Skeletal muscle tissue (tissue), 4 donors: Measurements from ENCODE around the gene CYFIP1. TPM values are rescaled to one million over a fixed set of nuclear protein-coding genes. Genes with fewer than 3 reads are reported as not detected.

Source experiments
- H3K27ac ChIP-seq: one replicate; pipeline ENCODE4 v1.7.0; 2013; ENCODE audit warnings: mild to moderate bottlenecking, low read depth, low read length, inconsistent platforms
- H3K27me3 ChIP-seq, 3 donors: one replicate each; pipeline ENCODE4 v1.7.0; 2013; ENCODE audit warnings: low read length in 3 of 3; ENCODE audit not compliant: control insufficient read depth in 3 of 3, insufficient read depth in 3 of 3
- H3K36me3 ChIP-seq, 3 donors: one replicate each; pipeline ENCODE4 v1.7.0; 2013; ENCODE audit warnings: low read length in 3 of 3; ENCODE audit not compliant: control insufficient read depth in 3 of 3, insufficient read depth in 3 of 3
- H3K4me1 ChIP-seq, 3 donors: one replicate each; pipeline ENCODE4 v1.7.0; 2013; ENCODE audit warnings: low read length in 3 of 3, mild to moderate bottlenecking in 3 of 3; ENCODE audit not compliant: control insufficient read depth in 3 of 3, insufficient read depth in 3 of 3
- H3K4me3 ChIP-seq, 3 donors: one replicate each; pipeline ENCODE4 v1.7.0; 2013; ENCODE audit warnings: low read length in 3 of 3
- H3K9ac ChIP-seq, 3 donors: one replicate each; pipeline ENCODE4 v1.7.0; 2013; ENCODE audit warnings: low read length in 3 of 3, mild to moderate bottlenecking in 3 of 3, moderate library complexity in 2 of 3, low read depth in 1 of 3
- H3K9me3 ChIP-seq, 3 donors: one replicate each; pipeline ENCODE4 v1.7.0; 2013; ENCODE audit warnings: low read length in 3 of 3; ENCODE audit not compliant: control insufficient read depth in 3 of 3
- total RNA-seq: library from RNA; depleted of rRNA; stranded (reverse); fragments of >200 nt; gene quantifications from one replicate; pipeline ENCODE4 v1.2.3, GENCODE V29; 2014
- donor health status: Osteomylitis.

The CYFIP1 gene
- total RNA-seq, 1 donor from 2014 or later: 49.1 TPM

DNA sequence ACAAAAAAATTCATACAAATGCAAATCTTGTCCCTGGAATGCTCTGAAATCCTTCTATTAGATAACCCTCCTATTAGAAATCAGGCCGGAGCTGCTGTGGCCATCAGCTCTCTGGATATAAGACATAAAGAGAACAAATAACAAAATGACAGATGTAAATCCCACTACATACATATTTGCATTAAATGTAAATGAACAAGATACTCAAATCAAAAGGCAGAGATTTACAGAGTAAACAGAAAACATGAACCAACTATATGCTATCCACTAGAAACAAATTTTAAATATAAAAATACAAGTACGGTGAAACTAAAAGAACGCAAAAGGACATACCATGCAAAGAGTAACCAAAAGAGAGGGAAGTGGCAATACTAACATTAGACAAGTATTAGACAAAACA is 10.7 kb downstream of the CYFIP1 start:
- Histone ChIP-seq H3K4me3 (no peak overlapping the region), H3K4me1 (peaks cover 2 to 9% (median 7%) of the 10 kb centered on the region in 3 donors), H3K27ac (no peak overlapping the region), H3K27me3 (no peaks in the 10 kb centered on the region), H3K36me3 (peaks cover 0 to 2% (median 0%) of the 10 kb centered on the region in 3 donors), H3K9me3 (no peaks in the 10 kb centered on the region), H3K9ac (no peak overlapping the region)

DNA sequence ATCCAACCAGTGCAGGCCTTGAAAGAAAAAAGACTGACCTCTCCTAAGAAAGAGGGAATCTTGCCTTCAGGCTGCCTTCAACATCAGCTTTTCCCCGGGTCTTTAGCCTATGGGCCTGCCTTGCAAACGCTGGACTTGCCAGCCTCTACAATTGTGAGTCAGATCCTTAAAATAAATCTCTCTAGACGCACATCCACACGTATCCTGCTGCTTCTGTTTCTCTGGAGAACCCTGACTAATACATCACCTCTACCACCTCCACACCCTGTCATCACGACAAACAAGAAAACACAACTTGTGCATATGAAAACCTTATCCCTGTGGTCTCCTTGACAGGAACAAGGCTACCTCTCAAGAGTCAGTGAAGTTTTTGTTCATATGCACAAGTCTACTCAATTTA is 11.8 kb downstream of the CYFIP1 start:
- no peak overlapping the region for H3K4me3 ChIP-seq
- H3K9me3 ChIP-seq: no peaks in the 10 kb centered on the region
- H3K27ac ChIP-seq: no peak overlapping the region
- H3K36me3 ChIP-seq: peaks cover 0 to 2% (median 0%) of the 10 kb centered on the region in 3 donors
- peaks cover 13 to 18% (median 16%) of the 10 kb centered on the region in 3 donors for H3K4me1 ChIP-seq
- H3K9ac ChIP-seq: no peak overlapping the region
- H3K27me3 ChIP-seq: no peaks in the 10 kb centered on the region

DNA sequence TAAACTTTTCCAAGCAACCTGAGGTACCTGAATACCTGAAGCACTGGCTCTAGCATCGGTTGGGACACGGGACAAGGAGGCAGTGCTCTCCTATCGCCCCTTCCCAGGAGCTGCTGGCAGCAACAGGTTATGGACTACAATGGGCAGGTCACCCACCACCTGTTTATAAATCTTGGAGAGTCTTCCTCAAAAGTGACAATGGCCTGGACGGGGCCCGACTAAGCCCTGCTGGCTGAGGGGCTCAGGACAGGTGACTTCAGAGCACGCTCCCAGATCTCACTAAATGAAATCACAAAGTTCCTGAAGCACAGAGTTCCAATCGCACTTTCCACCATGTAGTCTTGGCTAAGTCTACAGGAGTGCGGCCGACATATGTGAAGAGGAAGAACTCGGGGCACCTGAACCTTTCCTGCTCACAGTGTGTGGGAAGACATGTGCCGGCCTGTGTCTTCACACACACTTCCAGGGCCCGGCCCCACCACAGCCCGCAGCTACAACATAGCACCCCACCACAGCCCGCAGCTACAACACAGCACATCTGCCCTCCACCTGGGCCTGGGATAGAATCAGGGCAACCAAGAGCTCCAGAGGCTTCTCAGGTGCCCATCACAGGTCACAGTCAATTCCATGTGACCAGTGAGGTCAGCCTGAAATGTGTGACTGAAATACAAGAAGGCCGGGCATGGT is 12.9 kb downstream of the CYFIP1 start:
- H3K4me1 ChIP-seq: peaks cover 17 to 23% (median 20%) of the 10 kb centered on the region in 3 donors

DNA sequence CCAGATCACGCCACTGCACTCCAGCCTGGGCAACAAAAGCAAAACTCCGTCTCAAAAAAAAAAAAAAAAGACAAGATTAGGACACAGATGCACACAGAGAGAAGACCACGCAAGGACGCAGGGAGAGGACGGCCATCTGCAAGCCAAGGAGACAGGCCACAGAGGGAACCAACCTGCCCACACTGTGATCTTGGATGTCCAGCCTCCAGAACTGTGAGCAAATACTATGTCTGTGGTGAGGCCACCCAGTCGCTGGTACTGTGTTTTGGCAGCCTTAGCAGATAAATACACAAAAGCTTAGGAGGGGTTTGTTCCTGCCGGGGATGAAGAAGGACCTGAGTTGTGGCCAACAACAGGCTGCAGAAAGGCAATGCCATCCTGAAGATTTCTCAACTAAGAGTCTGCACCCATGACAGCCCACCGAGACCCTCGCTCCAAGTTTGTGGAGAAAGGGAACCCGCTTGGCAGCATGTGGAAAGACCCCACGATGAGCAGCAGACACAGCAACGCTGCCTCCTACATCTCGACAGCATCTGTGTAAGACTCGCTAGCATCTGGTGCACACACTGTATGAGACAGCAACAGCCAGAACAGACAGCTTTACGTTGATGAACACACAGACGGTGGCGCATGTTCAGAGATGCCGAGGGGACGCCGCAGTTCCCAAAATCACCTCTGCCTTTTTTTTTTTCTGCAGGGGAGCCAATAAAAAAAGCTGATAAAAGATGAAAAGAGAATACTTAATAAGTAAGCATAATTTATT is 13.7 kb downstream of the CYFIP1 start:
- Histone ChIP-seq H3K27ac (no peak overlapping the region), H3K27me3 (no peaks in the 10 kb centered on the region), H3K9me3 (no peaks in the 10 kb centered on the region), H3K4me1 (peaks cover 23 to 26% (median 23%) of the 10 kb centered on the region in 3 donors), H3K9ac (no peak overlapping the region), H3K36me3 (peaks cover 0 to 2% (median 0%) of the 10 kb centered on the region in 3 donors), H3K4me3 (no peak overlapping the region)

More for the DNA sequence above, 12.9 kb downstream of the CYFIP1 start:
- Histone ChIP-seq H3K36me3 (peaks cover 0 to 2% (median 0%) of the 10 kb centered on the region in 3 donors), H3K9ac (no peak overlapping the region), H3K9me3 (no peaks in the 10 kb centered on the region), H3K27ac (no peak overlapping the region), H3K4me3 (no peak overlapping the region), H3K27me3 (no peaks in the 10 kb centered on the region)

DNA sequence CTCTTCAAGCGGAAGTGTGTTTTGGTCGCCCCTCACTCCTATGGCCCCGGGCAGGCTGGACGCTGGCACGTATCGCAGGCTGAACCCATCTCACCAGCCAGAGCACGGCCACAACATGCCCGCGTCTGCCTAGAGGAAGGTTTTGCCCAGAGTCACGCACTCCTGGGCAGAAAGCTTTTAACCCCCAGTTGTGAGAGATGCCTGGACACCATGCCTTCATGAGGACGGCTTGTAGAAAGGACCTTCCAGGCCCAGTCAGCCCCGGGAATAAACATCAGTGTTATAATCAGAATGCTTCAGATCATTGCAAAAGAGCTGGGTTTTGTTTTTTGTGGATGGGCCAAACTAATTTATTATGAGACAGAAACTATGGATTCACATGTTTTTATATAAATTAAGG is 16.5 kb downstream of the CYFIP1 start:
- peaks cover 0 to 2% (median 0%) of the 10 kb centered on the region in 3 donors for H3K36me3 ChIP-seq
- no peaks in the 10 kb centered on the region for H3K27me3 ChIP-seq
- H3K27ac ChIP-seq: peak overlapping the region; percentile 75
- H3K4me1 ChIP-seq: peaks cover 39 to 47% (median 39%) of the 10 kb centered on the region in 3 donors
- peak overlapping the region in 1 of 3 donors; percentile 40 for H3K9ac ChIP-seq
- no peak overlapping the region for H3K4me3 ChIP-seq
- no peaks in the 10 kb centered on the region for H3K9me3 ChIP-seq

DNA sequence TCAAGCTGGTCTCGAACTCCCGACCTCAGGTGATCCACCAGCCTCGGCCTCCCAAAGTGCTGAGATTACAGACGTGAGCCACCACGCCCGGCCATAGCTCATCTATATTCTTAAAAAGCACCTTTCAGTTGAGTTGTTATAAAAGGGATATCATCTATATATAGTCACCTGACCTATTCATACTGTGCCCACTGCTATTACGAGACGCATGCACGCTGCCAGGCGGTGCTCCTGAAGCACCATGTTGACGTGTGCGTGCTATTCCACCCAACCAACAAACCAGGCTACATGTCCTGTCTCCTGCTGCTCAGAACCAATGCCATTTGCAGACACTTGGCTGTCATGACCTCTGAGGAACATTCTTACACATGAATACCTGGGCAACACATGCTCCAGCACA is 17.6 kb downstream of the CYFIP1 start:
- peaks cover 39 to 43% (median 39%) of the 10 kb centered on the region in 3 donors for H3K4me1 ChIP-seq
- no peaks in the 10 kb centered on the region for H3K9me3 ChIP-seq
- H3K4me3 ChIP-seq: no peak overlapping the region
- H3K9ac ChIP-seq: no peak overlapping the region
- H3K27ac ChIP-seq: no peak overlapping the region
- H3K27me3 ChIP-seq: no peaks in the 10 kb centered on the region
- peaks cover 0 to 2% (median 0%) of the 10 kb centered on the region in 3 donors for H3K36me3 ChIP-seq

DNA sequence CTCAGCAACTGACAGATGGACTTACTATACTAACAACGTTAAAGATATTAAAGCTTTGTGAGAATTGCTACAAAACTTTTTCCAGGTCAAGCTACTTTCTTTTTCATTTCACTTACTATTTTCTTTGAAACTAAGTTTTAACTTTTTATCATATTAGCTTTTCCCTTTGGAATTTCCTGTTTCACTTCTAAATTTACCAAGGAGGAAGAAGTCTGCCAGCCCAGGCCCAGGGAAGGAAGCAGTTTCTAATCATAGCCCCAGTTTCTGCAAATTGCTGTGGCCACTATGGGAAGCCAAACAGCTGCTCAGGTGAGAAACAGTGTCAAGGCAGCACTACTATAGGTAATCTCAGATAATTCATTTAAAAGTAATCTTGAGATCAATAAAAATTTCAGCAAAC is 18.4 kb downstream of the CYFIP1 start:
- H3K36me3 ChIP-seq: peaks cover 0 to 2% (median 0%) of the 10 kb centered on the region in 3 donors
- no peaks in the 10 kb centered on the region for H3K27me3 ChIP-seq
- peak overlapping the region; percentile 13 for H3K27ac ChIP-seq
- no peak overlapping the region for H3K4me3 ChIP-seq
- H3K4me1 ChIP-seq: peaks cover 40 to 41% (median 40%) of the 10 kb centered on the region in 3 donors
- H3K9me3 ChIP-seq: no peaks in the 10 kb centered on the region
- H3K9ac ChIP-seq: no peak overlapping the region

DNA sequence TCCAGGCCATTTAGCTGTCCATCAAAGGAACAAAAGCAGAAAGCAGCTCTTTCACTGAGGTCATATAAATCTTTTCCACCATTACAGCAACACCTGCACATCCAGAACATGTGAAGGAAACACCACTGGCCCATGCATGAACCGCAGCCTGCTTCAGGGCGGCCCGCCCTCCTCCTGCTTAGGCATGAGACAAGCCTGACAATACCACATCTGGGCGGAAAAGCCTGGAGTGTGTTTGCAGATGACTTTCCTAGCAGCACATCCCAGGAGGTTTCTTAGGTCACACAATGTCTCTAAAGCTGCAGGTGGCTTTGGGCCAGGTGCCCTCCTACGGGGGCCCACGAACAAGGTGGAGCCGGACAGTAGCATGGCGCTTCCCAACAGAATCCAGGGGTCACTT is 19.6 kb downstream of the CYFIP1 start:
- Histone ChIP-seq H3K36me3 (no peaks in the 10 kb centered on the region), H3K4me3 (no peak overlapping the region), H3K9me3 (no peaks in the 10 kb centered on the region), H3K27me3 (no peaks in the 10 kb centered on the region), H3K4me1 (peaks cover 49 to 52% (median 52%) of the 10 kb centered on the region in 3 donors), H3K27ac (no peak overlapping the region), H3K9ac (no peak overlapping the region)

DNA sequence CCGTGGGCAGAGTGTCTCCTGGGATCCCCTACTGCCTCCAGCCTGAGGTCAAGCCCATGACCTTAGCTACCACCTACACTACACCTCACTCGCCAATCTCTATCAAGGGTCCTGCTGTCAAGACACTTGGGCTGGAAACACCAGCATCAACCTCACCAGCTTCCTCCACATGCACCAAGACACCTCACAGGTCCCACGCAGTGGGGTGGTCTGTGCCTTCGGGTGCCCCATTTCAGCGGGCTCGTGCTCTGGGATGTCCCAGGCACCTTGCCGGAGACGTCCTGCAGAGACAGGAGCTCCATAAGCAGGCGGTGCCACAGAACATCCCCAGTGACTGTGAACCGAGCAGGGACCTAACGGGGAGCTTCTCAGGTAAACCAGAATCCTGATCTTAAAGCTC is 20.0 kb downstream of the CYFIP1 start:
- no peak overlapping the region for H3K9ac ChIP-seq

More for the DNA sequence above, 20.0 kb downstream of the CYFIP1 start:
- H3K9me3 ChIP-seq: no peaks in the 10 kb centered on the region
- H3K4me1 ChIP-seq: peaks cover 53 to 56% (median 56%) of the 10 kb centered on the region in 3 donors
- H3K4me3 ChIP-seq: no peak overlapping the region
- no peaks in the 10 kb centered on the region for H3K36me3 ChIP-seq
- H3K27ac ChIP-seq: no peak overlapping the region
- H3K27me3 ChIP-seq: no peaks in the 10 kb centered on the region
